ENCODE data around the gene ACAN.

ACAN gene

DNA sequence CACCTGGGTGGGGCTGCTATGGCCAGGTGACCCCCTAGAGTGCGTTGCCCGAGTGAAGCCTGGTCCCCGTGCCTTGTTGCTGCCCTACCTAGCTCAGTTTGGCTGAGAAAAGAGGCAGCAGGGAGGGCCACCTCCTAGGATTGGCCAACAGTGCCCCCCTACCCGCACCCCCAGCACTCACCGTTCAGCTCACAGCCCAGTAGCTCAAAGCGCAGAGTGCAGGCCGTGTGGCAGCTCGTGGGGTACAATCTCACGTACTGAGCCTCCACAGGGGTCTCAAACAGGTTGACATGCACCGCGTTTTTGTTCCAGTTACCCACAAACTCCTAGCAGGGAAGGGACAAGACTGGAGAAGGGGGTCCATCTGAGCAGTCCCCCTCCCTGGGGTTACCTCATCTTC is 102.3 kb downstream of the ACAN start:
- TF ChIP-seq POLR2AphosphoS5 (IDR thresholded peaks at IDR 0.05; ENCODE audit: low read depth, low read length) (no peak), POLR2A (IDR thresholded peaks at IDR 0.05; ENCODE audit: low read depth, low read length) (no peak), TAF1 (IDR thresholded peaks at IDR 0.05; ENCODE audit: borderline replicate concordance, low read depth, low read length) (no peak)
- FAIRE-seq (no peak), DNase-seq (ENCODE audit: insufficient read length) (peak; percentile 2)

DNA sequence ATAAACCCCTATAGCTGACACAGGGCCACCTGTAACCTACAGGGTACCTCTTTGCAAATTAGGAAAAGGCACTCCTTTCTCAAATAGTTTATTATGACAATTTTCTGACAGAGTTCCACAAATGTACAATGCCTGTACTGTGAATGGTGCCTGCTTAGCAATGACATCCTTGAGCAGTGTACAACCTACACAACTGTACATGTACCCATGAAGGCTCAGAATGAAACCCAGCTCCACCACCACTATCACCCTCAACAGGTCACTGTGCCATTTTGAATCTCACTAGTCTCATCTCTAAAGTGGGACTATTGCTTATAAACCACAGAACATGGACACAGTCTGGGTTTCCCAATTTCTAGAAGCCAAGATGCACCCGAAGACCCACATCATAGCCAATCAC is 102.9 kb downstream of the ACAN start:
- no peak for TF ChIP-seq POLR2AphosphoS5 (IDR thresholded peaks at IDR 0.05; ENCODE audit: low read depth, low read length)
- TF ChIP-seq TAF1 (IDR thresholded peaks at IDR 0.05; ENCODE audit: borderline replicate concordance, low read depth, low read length), result no peak
- TF ChIP-seq POLR2A (IDR thresholded peaks at IDR 0.05; ENCODE audit: low read depth, low read length), result no peak
- FAIRE-seq (no peak), DNase-seq (ENCODE audit: insufficient read length) (no peak)

DNA sequence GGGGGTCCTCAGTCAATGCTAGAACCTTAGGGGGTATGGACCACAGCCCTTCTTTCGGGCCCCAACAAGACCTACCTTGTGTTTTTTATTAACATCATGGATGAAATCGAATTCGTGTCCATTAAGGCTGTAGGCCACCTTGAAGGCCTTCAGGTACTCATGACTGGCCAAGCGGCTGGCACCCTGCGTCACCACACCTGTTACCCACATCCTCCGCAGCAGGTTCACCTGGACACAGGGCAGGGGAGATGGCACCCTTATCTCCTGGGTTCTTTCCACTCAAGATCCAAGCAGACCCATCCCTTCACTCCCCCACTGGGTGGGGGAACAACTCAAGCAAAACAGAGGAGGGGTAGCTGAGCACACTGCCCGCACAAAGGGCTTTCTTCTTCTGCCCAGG is 103.3 kb downstream of the ACAN start:
- TF ChIP-seq POLR2AphosphoS5 (IDR thresholded peaks at IDR 0.05; ENCODE audit: low read depth, low read length) (no peak), POLR2A (IDR thresholded peaks at IDR 0.05; ENCODE audit: low read depth, low read length) (no peak), TAF1 (IDR thresholded peaks at IDR 0.05; ENCODE audit: borderline replicate concordance, low read depth, low read length) (no peak)
- DNase-seq (ENCODE audit: insufficient read length) (no peak), FAIRE-seq (no peak)

DNA sequence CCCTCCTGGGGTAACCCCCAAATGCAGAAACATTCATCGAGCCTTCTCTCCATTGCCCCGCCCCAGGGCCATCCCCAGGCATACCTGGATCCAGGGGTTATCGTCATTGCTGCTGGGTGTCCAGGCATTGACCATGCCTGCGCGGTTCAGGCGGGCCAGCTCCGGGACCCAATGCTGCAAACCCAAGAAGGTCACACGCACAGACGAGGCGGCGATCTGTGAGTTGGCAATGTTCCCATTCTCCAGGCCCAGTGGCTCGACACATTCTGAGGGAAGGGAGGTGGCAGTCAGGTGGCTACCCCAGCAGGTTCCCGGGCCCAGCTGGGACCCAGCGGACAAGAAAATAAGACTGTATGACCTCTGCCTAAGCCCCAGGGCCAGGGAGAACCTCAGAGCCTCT is 103.9 kb downstream of the ACAN start:
- DNase-seq (ENCODE audit: insufficient read length), result no peak
- TF ChIP-seq POLR2A (IDR thresholded peaks at IDR 0.05; ENCODE audit: low read depth, low read length), result no peak
- FAIRE-seq, result no peak

DNA sequence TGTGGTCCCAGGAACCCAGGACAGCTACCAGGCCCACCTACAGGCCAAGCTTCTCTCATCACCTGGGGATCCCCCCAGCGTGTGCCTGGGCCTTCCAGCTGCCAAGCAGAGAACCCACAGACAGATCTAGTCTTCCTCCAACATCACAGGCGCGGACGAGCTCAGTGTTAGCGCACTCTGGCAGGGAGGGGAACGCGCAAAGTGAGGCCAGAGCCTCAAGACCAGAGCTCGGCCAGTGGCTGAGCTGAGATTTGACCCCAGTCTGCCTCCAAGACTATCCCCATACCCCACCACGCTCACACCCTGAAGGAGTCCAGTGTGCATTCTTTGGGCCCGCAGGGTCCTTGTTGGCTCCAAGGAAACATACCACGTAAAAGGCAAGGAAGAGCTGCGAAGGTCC is 104.9 kb downstream of the ACAN start:
- DNase-seq (ENCODE audit: insufficient read length), result no peak
- TF ChIP-seq TAF1 (IDR thresholded peaks at IDR 0.05; ENCODE audit: borderline replicate concordance, low read depth, low read length), result no peak
- TF ChIP-seq POLR2AphosphoS5 (IDR thresholded peaks at IDR 0.05; ENCODE audit: low read depth, low read length), result no peak
- no peak for FAIRE-seq

DNA sequence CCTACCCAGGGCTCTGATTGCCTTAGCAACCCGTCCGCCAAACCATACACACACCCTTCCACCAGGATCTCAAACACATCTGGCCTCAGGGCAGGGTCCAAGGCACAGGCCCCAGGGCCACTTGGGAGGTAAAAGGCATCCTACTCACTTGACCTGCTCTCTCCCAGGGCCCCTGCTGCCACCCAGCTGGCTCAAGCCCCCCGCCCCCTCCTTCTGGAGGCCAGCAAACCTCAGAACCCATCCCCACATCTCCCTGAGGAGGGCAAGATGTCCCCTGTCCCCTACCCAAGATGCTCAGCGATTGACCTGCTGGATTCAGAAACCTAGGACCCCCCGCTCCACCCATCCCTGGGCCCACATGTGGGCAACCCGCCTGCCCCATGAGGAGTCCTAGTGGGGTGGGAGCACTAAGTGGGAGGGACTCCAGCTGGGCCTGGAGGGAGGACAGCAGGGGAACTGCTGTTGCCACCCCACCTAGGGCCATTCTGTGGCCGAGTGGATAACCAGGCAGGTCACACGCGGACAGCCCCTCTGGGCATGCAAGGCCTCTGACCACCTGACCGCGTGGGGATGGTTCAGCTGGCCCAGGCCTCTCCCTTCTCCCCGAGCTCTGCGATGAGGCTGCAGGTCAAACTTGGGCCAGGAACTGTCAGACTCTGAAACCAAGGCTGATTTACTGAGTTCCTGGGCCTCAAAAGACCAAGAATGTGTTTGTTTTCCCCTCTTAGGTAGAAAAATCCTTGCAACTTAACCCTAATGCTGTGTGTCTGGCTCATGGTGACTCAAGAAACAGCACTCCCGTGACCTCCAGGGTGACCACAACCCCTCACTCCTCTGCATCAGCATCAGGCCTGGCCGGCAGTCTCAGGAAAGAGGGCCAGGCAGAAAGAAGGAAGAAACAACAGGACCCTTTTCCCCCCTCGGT is 105.7 kb downstream of the ACAN start:
- no peak for TF ChIP-seq POLR2A (IDR thresholded peaks at IDR 0.05; ENCODE audit: low read depth, low read length)
- TF ChIP-seq TAF1 (IDR thresholded peaks at IDR 0.05; ENCODE audit: borderline replicate concordance, low read depth, low read length), result no peak
- TF ChIP-seq POLR2AphosphoS5 (IDR thresholded peaks at IDR 0.05; ENCODE audit: low read depth, low read length), result no peak
- no peak for DNase-seq (ENCODE audit: insufficient read length)
- FAIRE-seq, result no peak

DNA sequence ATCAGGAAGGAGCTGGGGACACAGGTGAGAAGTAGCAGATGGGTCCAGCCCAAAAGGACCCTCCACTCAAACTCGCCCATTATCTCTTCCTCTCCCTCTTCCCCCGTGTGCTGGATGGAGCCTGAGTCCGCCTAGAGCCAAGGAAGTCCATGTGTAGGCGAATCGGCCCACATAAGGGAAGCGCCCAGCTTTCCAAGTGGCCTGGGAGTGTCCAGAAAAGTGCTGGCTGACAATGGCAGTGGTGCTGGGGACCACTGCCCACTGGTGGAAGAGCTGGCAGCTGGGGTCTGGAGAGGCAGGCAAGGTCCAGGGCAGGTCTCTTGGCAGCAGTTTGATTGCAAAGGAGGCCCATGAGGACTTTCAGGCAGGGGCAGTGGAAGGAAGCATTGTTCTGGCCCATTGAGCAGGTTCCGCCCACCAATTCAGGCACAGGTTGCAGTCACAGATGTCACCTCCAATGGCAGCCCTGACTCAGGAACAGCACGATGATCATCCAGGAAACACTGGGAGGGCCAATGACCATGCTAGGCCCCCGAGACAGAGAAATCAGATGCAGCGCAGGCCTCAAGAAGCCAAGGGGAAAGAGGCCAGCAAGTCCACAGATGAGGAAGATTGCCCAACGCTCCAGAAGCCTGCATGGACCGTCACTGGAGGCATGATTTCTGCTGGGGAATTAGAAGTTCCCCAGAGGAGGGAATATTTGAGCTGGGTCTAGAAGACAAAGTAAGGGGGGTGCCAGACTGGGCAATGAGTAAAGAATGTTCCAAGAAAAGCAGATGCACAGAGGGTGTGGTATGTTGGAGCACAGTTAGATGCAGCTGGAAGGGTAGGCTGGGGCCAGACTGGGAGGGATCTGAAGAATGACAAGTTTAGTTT is 107.0 kb downstream of the ACAN start:
- no peak for FAIRE-seq
- no peak for DNase-seq (ENCODE audit: insufficient read length)
- TF ChIP-seq TAF1 (IDR thresholded peaks at IDR 0.05; ENCODE audit: borderline replicate concordance, low read depth, low read length), result no peak
- no peak for TF ChIP-seq POLR2A (IDR thresholded peaks at IDR 0.05; ENCODE audit: low read depth, low read length)
- no peak for TF ChIP-seq POLR2AphosphoS5 (IDR thresholded peaks at IDR 0.05; ENCODE audit: low read depth, low read length)

DNA sequence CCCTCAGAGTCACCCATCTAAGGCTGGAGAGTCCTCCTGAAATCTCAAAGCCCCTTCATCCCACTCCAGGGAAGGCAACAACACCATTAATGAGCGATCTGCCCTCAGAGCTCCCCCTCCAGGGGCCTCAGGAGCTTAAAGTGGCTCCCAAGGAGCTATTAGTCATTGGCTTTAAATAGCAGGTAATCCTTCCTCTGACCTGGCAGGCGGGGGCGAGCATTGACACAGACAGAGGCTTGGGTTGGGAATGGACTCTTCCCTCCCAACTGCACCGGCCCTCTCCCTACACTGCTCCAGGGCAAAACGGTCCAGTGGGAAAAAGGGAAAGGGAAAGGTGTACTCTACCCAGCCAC is 108.5 kb downstream of the ACAN start:
- FAIRE-seq, result no peak
- TF ChIP-seq TAF1 (IDR thresholded peaks at IDR 0.05; ENCODE audit: borderline replicate concordance, low read depth, low read length), result no peak
- TF ChIP-seq POLR2A (IDR thresholded peaks at IDR 0.05; ENCODE audit: low read depth, low read length), result no peak
- no peak for TF ChIP-seq POLR2AphosphoS5 (IDR thresholded peaks at IDR 0.05; ENCODE audit: low read depth, low read length)
- no peak for DNase-seq (ENCODE audit: insufficient read length)

DNA sequence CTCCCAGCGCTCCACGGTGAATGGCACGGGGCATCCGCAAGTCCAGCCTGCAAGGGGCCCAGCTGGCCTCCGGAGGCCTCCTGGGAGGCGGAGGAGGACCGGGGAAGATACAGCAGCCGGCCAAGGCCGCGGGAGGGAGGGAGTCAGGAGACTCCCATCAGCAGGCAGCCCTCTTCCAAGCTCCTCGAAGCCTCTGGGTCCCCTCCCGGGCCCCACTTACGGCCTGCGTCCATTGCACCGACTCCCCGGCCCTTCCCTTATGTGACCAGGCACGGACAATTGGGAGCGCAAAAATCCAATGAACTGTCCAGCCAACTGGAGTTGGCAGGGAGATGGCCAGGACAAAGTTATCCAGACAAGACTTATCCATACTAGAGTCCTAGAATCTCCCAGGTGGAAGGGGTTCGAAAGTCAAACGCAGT is 109.3 kb downstream of the ACAN start:
- FAIRE-seq (no peak), DNase-seq (ENCODE audit: insufficient read length) (no peak)
- TF ChIP-seq POLR2AphosphoS5 (IDR thresholded peaks at IDR 0.05; ENCODE audit: low read depth, low read length) (no peak), POLR2A (IDR thresholded peaks at IDR 0.05; ENCODE audit: low read depth, low read length) (no peak), TAF1 (IDR thresholded peaks at IDR 0.05; ENCODE audit: borderline replicate concordance, low read depth, low read length) (no peak)

DNA sequence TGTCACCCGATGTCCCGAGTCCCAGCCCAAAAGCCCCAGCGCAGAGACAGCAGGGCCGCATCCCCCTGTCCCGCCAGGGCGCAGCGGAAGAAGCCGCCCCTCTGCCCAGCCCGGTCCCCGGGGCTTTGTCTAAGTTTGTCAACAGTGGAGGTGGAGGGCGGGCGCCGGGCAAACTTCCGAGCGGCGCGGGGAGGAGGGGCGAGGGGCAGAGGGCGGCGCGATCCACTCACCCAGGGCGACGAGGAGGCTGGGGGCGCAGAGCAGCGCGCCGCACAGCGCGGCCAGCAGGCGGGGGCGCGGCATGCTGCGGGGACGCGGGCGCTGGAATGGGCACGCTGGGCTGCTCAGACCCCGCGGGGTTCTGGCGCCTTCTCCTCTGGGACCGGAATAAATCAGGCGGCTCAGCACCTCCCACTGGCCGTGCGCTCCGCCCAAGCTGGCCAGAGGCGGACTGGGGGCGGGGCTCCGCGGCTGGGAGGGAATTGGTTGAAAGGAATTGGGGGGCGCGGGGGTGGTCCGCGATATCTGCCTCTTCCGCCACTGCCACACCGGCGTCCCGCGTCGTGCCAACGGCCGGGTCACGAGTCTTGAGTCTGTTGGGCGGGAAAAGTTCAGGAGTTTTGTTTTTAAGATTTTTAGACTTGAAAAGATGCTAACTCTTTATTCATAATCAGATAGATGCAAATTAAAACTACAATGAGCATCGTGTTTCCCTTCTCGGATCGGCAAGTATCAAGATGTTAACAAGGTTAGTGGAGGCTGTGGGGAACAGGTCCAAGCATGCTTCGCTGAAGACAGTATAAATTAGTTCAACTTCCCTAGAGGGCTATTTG is 110.0 kb downstream of the ACAN start, which contains the start of gene MFGE8:
MFGE8 (minus strand) TSS at position 363 of the 833 bp plus-strand sequence; CDS start at position 303, 60 bp downstream.
- FAIRE-seq, result peak; percentile 42
- DNase-seq (ENCODE audit: insufficient read length), result peak; percentile 66
- no peak for TF ChIP-seq POLR2A (IDR thresholded peaks at IDR 0.05; ENCODE audit: low read depth, low read length)
- no peak for TF ChIP-seq POLR2AphosphoS5 (IDR thresholded peaks at IDR 0.05; ENCODE audit: low read depth, low read length)
- no peak for TF ChIP-seq TAF1 (IDR thresholded peaks at IDR 0.05; ENCODE audit: borderline replicate concordance, low read depth, low read length)

DNA sequence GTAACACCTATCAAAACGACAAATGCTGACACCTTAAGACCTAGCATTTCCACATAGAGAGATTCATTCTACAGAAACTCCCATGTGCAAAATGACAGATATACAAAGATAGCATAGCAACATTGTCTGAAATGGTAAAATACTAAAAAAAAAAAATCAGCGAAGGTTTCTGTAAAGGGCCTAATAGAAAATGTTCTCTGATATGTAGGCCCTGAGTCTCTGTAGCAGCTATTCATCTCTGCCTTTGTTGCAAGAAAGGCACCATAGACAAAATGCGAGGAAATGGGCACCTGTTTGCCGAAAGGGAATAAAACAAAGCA is 110.6 kb downstream of the ACAN start:
- DNase-seq (ENCODE audit: insufficient read length) (no peak), FAIRE-seq (no peak)
- TF ChIP-seq POLR2AphosphoS5 (IDR thresholded peaks at IDR 0.05; ENCODE audit: low read depth, low read length) (no peak), POLR2A (IDR thresholded peaks at IDR 0.05; ENCODE audit: low read depth, low read length) (no peak), TAF1 (IDR thresholded peaks at IDR 0.05; ENCODE audit: borderline replicate concordance, low read depth, low read length) (no peak)

Measured in GM12892 (cell line).